ENCODE measurements around the gene KDM1A.

DNA sequence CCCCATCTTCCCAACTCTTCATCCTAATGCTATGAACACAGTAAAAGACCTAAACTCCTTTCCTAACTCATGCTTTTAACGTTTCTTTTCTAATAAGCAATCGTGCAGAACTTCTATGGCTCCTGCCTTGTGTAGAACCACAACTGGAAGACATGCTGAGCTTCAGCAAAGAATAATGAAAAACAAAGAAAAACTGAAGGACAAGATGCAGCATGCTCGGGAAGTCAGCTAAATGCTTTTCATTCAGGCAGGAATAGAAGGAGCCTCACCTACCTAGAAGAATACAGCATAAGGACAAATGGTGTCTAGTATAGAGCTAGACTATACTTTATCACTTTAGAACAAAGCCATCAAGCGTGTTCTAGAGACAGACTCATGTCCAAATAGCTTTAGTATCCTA is 103.5 kb downstream of the KDM1A start:
- TF ChIP-seq, protein P1, sequence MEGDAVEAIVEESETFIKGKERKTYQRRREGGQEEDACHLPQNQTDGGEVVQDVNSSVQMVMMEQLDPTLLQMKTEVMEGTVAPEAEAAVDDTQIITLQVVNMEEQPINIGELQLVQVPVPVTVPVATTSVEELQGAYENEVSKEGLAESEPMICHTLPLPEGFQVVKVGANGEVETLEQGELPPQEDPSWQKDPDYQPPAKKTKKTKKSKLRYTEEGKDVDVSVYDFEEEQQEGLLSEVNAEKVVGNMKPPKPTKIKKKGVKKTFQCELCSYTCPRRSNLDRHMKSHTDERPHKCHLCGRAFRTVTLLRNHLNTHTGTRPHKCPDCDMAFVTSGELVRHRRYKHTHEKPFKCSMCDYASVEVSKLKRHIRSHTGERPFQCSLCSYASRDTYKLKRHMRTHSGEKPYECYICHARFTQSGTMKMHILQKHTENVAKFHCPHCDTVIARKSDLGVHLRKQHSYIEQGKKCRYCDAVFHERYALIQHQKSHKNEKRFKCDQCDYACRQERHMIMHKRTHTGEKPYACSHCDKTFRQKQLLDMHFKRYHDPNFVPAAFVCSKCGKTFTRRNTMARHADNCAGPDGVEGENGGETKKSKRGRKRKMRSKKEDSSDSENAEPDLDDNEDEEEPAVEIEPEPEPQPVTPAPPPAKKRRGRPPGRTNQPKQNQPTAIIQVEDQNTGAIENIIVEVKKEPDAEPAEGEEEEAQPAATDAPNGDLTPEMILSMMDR (optimal IDR thresholded peaks at IDR 0.05 in 1 of 3, IDR thresholded peaks at IDR 0.05 in 1 of 3, conservative IDR thresholded peaks at IDR 0.05 in 1 of 3; ENCODE audit: extremely low read depth in 1 of 3, insufficient read depth in 2 of 3, low read length in 3 of 3): no peak
- no peak for TF ChIP-seq EZH2 (IDR thresholded peaks at IDR 0.05; ENCODE audit: low read length)
